ACC112 (cell line): Measurements from ENCODE around the gene ACCS.

Experiments
- H2AFZ ChIP-seq: fragments of 200-600 bp; sonication (generic); one replicate; pipeline ENCODE4 v1.6.0; 2017; ENCODE audit warnings: antibody characterized with exemption, low read length; ENCODE audit not compliant: unreplicated experiment
- H3K27ac ChIP-seq: fragments of 200-600 bp; sonication (generic); 2 replicates; pipeline ENCODE4 v1.5.1; 2014; ENCODE audit warnings: low read depth, mild to moderate bottlenecking, antibody characterized with exemption, low read length, moderate library complexity
- H3K27me3 ChIP-seq: fragments of 200-600 bp; sonication (generic); 2 replicates; pipeline ENCODE4 v1.6.1; 2014; ENCODE audit warnings: mild to moderate bottlenecking, antibody characterized with exemption, low read length, moderate library complexity, mixed read lengths; ENCODE audit not compliant: insufficient read depth
- H3K36me3 ChIP-seq: fragments of 200-600 bp; sonication (generic); 2 replicates; pipeline ENCODE4 v1.6.1; 2016; ENCODE audit warnings: mild to moderate bottlenecking, antibody characterized with exemption, low read length, moderate library complexity, mixed read lengths; ENCODE audit not compliant: insufficient read depth
- H3K4me1 ChIP-seq: fragments of 200-600 bp; sonication (generic); one replicate; pipeline ENCODE4 v1.6.1; 2016; ENCODE audit warnings: low read length, mixed read lengths; ENCODE audit not compliant: insufficient read depth, unreplicated experiment, control insufficient read depth
- H3K4me3 ChIP-seq: fragments of 200-600 bp; sonication (generic); 2 replicates; pipeline ENCODE4 v1.5.1; 2014; ENCODE audit warnings: mild to moderate bottlenecking, low read depth, low read length
- H3K79me2 ChIP-seq: fragments of 200-600 bp; sonication (generic); one replicate; pipeline ENCODE4 v1.6.0; 2016; ENCODE audit warnings: low read length; ENCODE audit not compliant: control insufficient read depth, unreplicated experiment, insufficient read depth

Gene ACCS

GRCh38 chr11:44068180-44068579 lies 2.1 kb downstream of the ACCS start:
- H3K36me3 ChIP-seq: no peaks in the 10 kb centered on the region
- no peak overlapping the region for H2AFZ ChIP-seq
- H3K27ac ChIP-seq: no peak overlapping the region
- H3K4me3 ChIP-seq: no peak overlapping the region
- H3K4me1 ChIP-seq: peaks cover 13% of the 10 kb centered on the region
- no peaks in the 10 kb centered on the region for H3K79me2 ChIP-seq
- H3K27me3 ChIP-seq: no peaks in the 10 kb centered on the region

GRCh38 chr11:44071157-44071556 lies 5.1 kb downstream of the ACCS start:
- H3K27me3 ChIP-seq: no peaks in the 10 kb centered on the region
- H3K27ac ChIP-seq: no peak overlapping the region
- no peak overlapping the region for H2AFZ ChIP-seq
- H3K79me2 ChIP-seq: no peaks in the 10 kb centered on the region
- H3K36me3 ChIP-seq: no peaks in the 10 kb centered on the region
- no peak overlapping the region for H3K4me3 ChIP-seq
- peaks cover 10% of the 10 kb centered on the region for H3K4me1 ChIP-seq

- no peaks in the 10 kb centered on the region for H3K36me3 ChIP-seq
- H3K4me1 ChIP-seq: no peaks in the 10 kb centered on the region
These were observed 6.9 kb downstream of the ACCS start for GRCh38 chr11:44072757-44073658.

GRCh38 chr11:44078794-44079193 lies 12.7 kb downstream of the ACCS start:
- Histone ChIP-seq H2AFZ (no peak overlapping the region), H3K36me3 (no peaks in the 10 kb centered on the region; the same call in 1 of the 2 replicates), H3K4me1 (no peaks in the 10 kb centered on the region), H3K27me3 (no peaks in the 10 kb centered on the region), H3K4me3 (no peak overlapping the region), H3K79me2 (no peaks in the 10 kb centered on the region), H3K27ac (no peak overlapping the region)

More at GRCh38 chr11:44072757-44073658, 6.9 kb downstream of the ACCS start:
- no peak overlapping the region for H3K4me3 ChIP-seq
- no peaks in the 10 kb centered on the region for H3K79me2 ChIP-seq
- H3K27me3 ChIP-seq: no peaks in the 10 kb centered on the region
- no peak overlapping the region for H3K27ac ChIP-seq
- H2AFZ ChIP-seq: no peak overlapping the region

- no peaks in the 10 kb centered on the region for H3K79me2 ChIP-seq
- H3K27me3 ChIP-seq: no peaks in the 10 kb centered on the region
- no peak overlapping the region for H3K27ac ChIP-seq
- no peaks in the 10 kb centered on the region; the same call in 1 of the 2 replicates for H3K36me3 ChIP-seq
- H3K4me1 ChIP-seq: no peaks in the 10 kb centered on the region
- H2AFZ ChIP-seq: no peak overlapping the region
- H3K4me3 ChIP-seq: no peak overlapping the region
These were observed 13.3 kb downstream of the ACCS start for GRCh38 chr11:44079376-44079775.

- no peaks in the 10 kb centered on the region for H3K27me3 ChIP-seq
- no peaks in the 10 kb centered on the region for H3K79me2 ChIP-seq
- no peak overlapping the region for H3K4me3 ChIP-seq
- no peak overlapping the region for H2AFZ ChIP-seq
- H3K36me3 ChIP-seq: no peaks in the 10 kb centered on the region; the same call in 1 of the 2 replicates
- no peak overlapping the region for H3K27ac ChIP-seq
- H3K4me1 ChIP-seq: no peaks in the 10 kb centered on the region
These were observed 14.9 kb downstream of the ACCS start for GRCh38 chr11:44080951-44081350.

GRCh38 chr11:44082645-44083044 lies 16.6 kb downstream of the ACCS start:
- Histone ChIP-seq H3K4me1 (no peaks in the 10 kb centered on the region), H3K36me3 (no peaks in the 10 kb centered on the region; the same call in 1 of the 2 replicates), H3K27me3 (no peaks in the 10 kb centered on the region), H2AFZ (no peak overlapping the region), H3K79me2 (no peaks in the 10 kb centered on the region), H3K4me3 (no peak overlapping the region), H3K27ac (no peak overlapping the region)

- Histone ChIP-seq H3K4me1 (no peaks in the 10 kb centered on the region), H3K4me3 (no peak overlapping the region), H3K27me3 (no peaks in the 10 kb centered on the region), H3K36me3 (no peaks in the 10 kb centered on the region; the same call in 1 of the 2 replicates), H3K27ac (no peak overlapping the region), H3K79me2 (no peaks in the 10 kb centered on the region), H2AFZ (no peak overlapping the region)
These were observed 17.4 kb downstream of the ACCS start for GRCh38 chr11:44083433-44083832.

- Histone ChIP-seq H3K4me1 (no peaks in the 10 kb centered on the region), H3K27me3 (no peaks in the 10 kb centered on the region), H3K27ac (no peak overlapping the region), H3K79me2 (no peaks in the 10 kb centered on the region), H2AFZ (no peak overlapping the region), H3K4me3 (no peak overlapping the region), H3K36me3 (no peaks in the 10 kb centered on the region; the same call in 1 of the 2 replicates)
These were observed 17.8 kb downstream of the ACCS start for GRCh38 chr11:44083906-44084305.

GRCh38 chr11:44085330-44085729 lies 19.3 kb downstream of the ACCS start:
- Histone ChIP-seq H2AFZ (no peak overlapping the region), H3K4me3 (no peak overlapping the region), H3K27me3 (no peaks in the 10 kb centered on the region), H3K79me2 (no peaks in the 10 kb centered on the region), H3K36me3 (no peaks in the 10 kb centered on the region; the same call in 1 of the 2 replicates), H3K4me1 (no peaks in the 10 kb centered on the region), H3K27ac (no peak overlapping the region)

GRCh38 chr11:44088377-44088776 lies 22.3 kb downstream of the ACCS start:
- Histone ChIP-seq H3K4me3 (no peak overlapping the region), H3K4me1 (no peaks in the 10 kb centered on the region), H2AFZ (no peak overlapping the region), H3K27ac (no peak overlapping the region), H3K79me2 (no peaks in the 10 kb centered on the region), H3K27me3 (no peaks in the 10 kb centered on the region), H3K36me3 (no peaks in the 10 kb centered on the region)
